ENCODE data around the gene NOL11.
"Not testable (repeated sequence)": the region's sequence is repeated elsewhere in the genome, so short reads cannot be mapped to it uniquely, and the experiment has no call there.

The NOL11 gene

GRCh38 chr17:67717624-67718324, at the start of gene NOL11:
TSS of gene NOL11 (plus strand) at chr17:67717936. CDS start at chr17:67717948, 12 bp downstream.
- peak; percentile 98 for DNase-seq

- no peak for DNase-seq
Measured at GRCh38 chr17:67671493-67671892, 46.2 kb upstream of the NOL11 start.

GRCh38 chr17:67672592-67673335, 45.0 kb upstream of the NOL11 start:
- DNase-seq: no peak

- DNase-seq: no peak
Measured at GRCh38 chr17:67675481-67675880, 42.3 kb upstream of the NOL11 start.

GRCh38 chr17:67676305-67676704, 41.4 kb upstream of the NOL11 start:
- no peak for DNase-seq

GRCh38 chr17:67678414-67678813, 39.3 kb upstream of the NOL11 start:
- DNase-seq: no peak

- DNase-seq: no peak
Measured at GRCh38 chr17:67679225-67679624, 38.5 kb upstream of the NOL11 start.

GRCh38 chr17:67679721-67680120, 38.0 kb upstream of the NOL11 start:
- no peak for DNase-seq

- DNase-seq: no peak
Measured at GRCh38 chr17:67680445-67681224, 37.1 kb upstream of the NOL11 start.

- DNase-seq: no peak
Measured at GRCh38 chr17:67682196-67682595, 35.5 kb upstream of the NOL11 start.

- no peak for DNase-seq
Measured at GRCh38 chr17:67685351-67685750, 32.4 kb upstream of the NOL11 start.

GRCh38 chr17:67686241-67686640, 31.5 kb upstream of the NOL11 start:
- no peak for DNase-seq

- no peak for DNase-seq
Measured at GRCh38 chr17:67687511-67687910, 30.2 kb upstream of the NOL11 start.

GRCh38 chr17:67689534-67690177, 28.1 kb upstream of the NOL11 start:
- no peak for DNase-seq

- no peak for DNase-seq
Measured at GRCh38 chr17:67693811-67694210, 23.9 kb upstream of the NOL11 start.

GRCh38 chr17:67696347-67696746, 21.4 kb upstream of the NOL11 start:
- DNase-seq: no peak

- DNase-seq: no peak
Measured at GRCh38 chr17:67696853-67697498, 20.8 kb upstream of the NOL11 start.

- no peak for DNase-seq
Measured at GRCh38 chr17:67700037-67700724, 17.6 kb upstream of the NOL11 start.

- no peak for DNase-seq
Measured at GRCh38 chr17:67700725-67701119, 17.0 kb upstream of the NOL11 start.

GRCh38 chr17:67702861-67703260, 14.9 kb upstream of the NOL11 start:
- DNase-seq: not testable (repeated sequence)

- no peak for DNase-seq
Measured at GRCh38 chr17:67707442-67707841, 10.3 kb upstream of the NOL11 start.

- DNase-seq: no peak
Measured at GRCh38 chr17:67708378-67708777, 9.4 kb upstream of the NOL11 start.

All from NK-92 treated with Interleukin-12 subunit alpha and Interleukin-12 subunit beta, amount 100 ng/mL, for 24 hours (cell line).